GM19240 (cell line): ENCODE results near the gene SRGAP2.
"Not testable (repeated sequence)": the region's sequence is repeated elsewhere in the genome, so short reads cannot be mapped to it uniquely, and the experiment has no call there.

ENCODE experiments used
- DNase-seq: peaks from one replicate; pipeline ENCODE4 v3.0.0; 2011; ENCODE audit warnings: low spot score; ENCODE audit not compliant: insufficient read length

The SRGAP2 gene

GRCh38 chr1:206205569-206205968, 2.2 kb downstream of the SRGAP2 start:
- DNase-seq: not testable (repeated sequence)

GRCh38 chr1:206210802-206211201, 7.5 kb downstream of the SRGAP2 start:
- not testable (repeated sequence) for DNase-seq

DNA sequence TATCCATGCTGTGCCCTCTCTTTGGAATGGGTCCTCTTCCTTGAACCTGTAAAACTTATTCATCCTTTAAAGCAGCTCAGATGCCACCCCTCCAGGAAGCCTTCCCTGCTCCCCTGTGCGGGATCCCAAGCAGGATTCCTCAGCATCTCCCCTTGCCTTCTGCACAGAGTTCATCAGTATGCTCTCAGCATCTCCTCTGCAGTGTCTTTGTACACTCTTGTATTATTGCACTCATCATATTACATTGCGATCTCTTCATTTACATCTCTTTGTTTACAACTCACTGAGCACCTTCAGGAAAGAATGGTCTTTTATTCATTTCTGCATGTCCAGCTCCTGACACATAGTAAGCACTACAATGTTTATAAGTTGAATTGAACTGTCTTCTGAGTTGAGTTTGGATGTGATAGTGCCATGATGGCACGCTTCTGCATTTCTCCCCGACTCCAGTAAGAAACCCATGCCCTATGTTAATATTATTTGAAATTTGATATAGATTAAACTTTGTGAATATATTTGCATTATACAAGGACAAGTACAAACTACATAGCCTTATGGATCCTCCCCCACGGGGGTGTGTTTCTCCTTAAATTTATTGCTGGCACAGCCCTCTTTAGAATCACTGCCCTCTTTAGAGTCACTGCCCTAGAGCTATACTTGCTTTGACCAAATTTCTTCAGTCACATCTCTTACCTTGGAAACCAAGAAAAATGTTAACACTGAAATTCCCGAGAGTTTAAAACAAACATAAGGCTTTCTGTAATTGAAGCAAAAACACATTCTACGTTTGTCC, 12.5 kb downstream of the SRGAP2 start:
- not testable (repeated sequence) for DNase-seq

- DNase-seq: not testable (repeated sequence)
Measured at GRCh38 chr1:206218285-206218684, 14.9 kb downstream of the SRGAP2 start.

GRCh38 chr1:206218765-206219164, 15.4 kb downstream of the SRGAP2 start:
- DNase-seq: not testable (repeated sequence)

DNA sequence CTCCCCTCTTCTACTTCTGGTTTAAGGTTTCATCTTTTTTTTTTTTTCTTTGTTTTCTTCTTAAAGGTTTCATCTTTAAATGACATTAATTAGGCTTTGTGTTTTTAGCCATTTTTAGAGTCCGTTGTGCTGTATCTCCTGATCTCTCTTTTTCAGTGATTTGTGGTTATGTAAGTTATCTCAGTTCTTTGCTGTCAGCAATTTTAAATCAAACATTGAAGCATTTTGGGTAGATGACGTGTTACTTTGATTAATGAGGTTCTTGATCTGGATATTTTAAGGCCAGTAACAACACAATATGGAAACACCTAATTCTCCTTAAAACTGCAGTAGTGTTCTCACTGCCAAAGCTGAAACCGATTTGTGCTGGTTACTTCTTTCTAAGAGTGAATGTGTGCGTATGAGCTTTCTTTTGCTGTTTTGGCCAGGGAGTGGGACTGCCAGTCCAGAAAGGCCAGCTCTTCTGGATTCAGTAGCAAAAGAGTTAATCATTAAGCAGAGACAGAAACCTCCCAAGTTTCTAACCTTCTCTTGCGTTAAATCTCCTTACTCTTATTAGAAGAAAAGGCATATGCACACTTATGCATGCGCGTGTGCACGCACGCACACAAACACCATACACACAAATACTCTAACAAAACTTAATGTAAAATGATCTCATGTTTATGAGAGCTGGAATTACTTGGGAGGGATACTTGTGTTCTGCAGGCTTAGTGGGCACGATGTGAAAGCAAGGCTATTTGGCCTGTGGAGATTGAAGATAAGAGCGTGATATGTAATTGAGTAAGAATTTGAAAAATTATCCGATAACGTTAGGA, 16.4 kb downstream of the SRGAP2 start:
- DNase-seq: not testable (repeated sequence)

DNA sequence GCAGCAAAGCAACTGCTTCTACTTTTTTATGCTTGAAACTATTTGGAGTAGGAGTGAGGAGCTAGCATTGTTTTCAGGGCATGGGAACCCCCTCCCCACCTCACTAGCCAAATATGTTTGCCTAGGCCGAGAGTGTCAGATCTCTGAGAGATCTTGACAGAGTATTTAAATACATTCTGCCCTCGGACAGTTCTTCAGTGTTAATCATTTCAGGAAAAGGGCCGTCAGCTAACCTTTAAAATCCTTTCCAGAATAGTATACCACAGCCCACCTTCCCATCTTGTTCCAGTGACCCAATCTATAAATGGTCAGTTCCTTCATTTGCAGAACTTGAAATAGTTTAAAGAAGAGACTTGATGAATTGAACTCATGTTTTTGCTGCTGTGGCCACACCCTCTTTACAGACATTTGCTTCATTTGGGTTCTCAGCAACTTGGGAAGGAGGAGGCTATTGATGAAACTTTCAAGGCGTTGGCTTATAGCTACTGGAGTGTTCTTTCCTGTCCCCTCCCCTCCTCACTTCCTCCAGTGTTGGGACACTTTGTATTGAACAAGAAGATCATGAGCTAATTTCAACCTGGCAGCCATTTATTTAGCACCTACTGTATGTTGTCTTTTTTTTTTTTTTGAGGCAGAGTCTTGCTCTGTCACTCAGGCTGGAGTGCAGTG, 17.1 kb downstream of the SRGAP2 start:
- not testable (repeated sequence) for DNase-seq

GRCh38 chr1:206221585-206221984, 18.2 kb downstream of the SRGAP2 start:
- DNase-seq: not testable (repeated sequence)

GRCh38 chr1:206224190-206224776, 20.9 kb downstream of the SRGAP2 start:
- DNase-seq: not testable (repeated sequence)

DNA sequence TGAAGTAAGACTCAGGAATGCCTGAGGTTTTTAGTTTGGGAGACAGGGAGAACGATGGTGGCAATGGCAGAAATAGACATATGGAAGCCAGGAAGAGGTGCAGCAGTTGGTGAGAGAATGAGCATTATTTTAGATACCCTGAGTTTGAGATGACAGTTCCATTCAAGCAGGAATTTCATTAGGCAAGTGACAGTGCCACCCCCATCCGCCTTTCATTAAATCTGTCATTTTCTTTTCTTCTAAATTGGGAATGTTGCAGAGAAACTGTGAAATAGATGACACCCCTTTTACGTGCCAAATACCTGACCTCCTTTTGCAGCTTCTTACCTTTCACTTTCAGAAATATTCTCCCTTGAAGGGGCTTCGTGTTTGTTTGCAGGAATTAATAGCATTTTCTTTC, 22.0 kb downstream of the SRGAP2 start:
- DNase-seq: not testable (repeated sequence)

- not testable (repeated sequence) for DNase-seq
Measured at GRCh38 chr1:206226886-206227285, 23.5 kb downstream of the SRGAP2 start.

DNA sequence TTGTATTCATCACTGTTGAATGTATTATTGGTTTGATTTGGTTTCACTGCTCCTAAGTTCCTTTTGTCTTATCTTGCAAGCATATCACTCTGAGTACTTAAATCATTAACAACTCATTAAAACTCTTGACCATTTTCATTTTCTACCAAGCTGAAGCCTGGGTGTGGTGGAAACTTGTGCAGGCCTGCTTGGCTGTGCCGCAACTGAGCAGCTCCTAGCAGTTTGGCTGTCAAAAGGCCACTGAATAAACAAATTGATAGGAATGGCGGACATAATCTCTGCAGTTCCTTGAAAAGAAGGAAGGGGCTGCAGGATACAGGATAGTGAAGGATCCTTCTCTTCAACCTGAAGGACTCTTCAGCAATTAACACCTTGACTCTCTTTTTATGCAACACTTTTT, 25.9 kb downstream of the SRGAP2 start:
- not testable (repeated sequence) for DNase-seq

GRCh38 chr1:206231989-206232388, 28.6 kb downstream of the SRGAP2 start:
- DNase-seq: not testable (repeated sequence)

DNA sequence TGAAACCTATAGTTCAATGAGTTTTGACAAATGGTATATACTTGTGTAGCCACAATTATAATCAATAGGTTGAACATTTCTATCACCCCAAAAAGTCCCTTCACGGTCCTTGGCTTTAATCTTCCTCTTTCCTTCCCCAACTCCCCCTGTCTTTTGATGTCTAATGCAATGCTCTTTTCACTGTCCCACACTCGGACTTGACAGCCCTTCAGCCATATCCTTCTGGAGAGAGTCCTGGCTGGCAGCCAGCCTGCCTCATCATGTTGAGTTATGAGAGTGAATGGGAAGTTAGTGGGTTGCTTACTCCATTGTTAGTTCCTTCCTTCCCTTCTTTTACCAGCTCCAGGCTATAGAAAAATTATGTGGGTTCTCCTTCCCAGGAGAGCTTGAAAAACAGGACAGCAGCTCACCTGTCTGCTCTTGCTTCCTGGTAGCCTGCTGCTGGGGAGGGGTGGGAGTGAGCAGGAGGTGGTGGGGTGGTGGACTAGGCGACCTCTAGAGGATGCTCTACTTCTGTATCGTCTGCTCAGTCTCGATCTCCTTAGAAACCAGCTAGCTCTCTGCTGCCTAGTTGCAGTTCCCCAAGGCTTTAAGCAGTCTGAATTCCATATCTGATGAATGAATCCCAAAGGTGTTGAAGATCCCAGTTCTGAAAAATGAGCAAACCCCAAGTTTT, 29.8 kb downstream of the SRGAP2 start:
- not testable (repeated sequence) for DNase-seq

GRCh38 chr1:206234189-206234916, 31.0 kb downstream of the SRGAP2 start:
- not testable (repeated sequence) for DNase-seq

- DNase-seq: not testable (repeated sequence)
Measured at GRCh38 chr1:206235190-206235589, 31.8 kb downstream of the SRGAP2 start.

- DNase-seq: not testable (repeated sequence)
Measured at GRCh38 chr1:206240288-206240687, 36.9 kb downstream of the SRGAP2 start.

GRCh38 chr1:206243335-206243734, 40.0 kb downstream of the SRGAP2 start:
- DNase-seq: not testable (repeated sequence)

DNA sequence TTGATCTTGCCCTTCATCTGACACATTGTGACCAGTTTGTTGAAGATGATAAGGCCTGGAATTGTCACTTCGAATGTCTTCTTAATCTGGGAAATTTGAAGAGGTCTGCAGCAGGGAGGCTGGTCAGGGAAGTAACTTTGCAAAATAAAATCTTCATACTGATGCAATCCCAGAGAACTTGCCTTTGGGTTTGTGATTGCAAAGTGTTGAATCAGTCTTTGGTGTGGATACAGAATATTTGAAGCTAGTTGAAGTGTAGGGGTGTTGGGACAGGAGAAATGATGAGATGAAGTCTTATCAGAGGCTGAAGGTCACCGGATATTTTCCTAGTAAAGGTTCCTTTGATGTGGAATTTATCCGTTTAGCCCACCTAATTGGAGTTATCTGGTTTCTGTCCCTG, 42.1 kb downstream of the SRGAP2 start:
- not testable (repeated sequence) for DNase-seq
